DND-41 (cell line): ENCODE results near the gene DIS3L2.
"Not testable (repeated sequence)": the region's sequence is repeated elsewhere in the genome, so short reads cannot be mapped to it uniquely, and the experiment has no call there.

ENCODE experiments used
- ATAC-seq: fragments of 200-7000 bp; cut with Tn5 transposase; 3 replicates; pipeline ENCODE4 v1.9.1; 2021; ENCODE audit warnings: low read depth; ENCODE audit not compliant: insufficient read depth
- DNase-seq: peaks from one replicate; pipeline ENCODE4 v3.0.0-alpha.2; 2020
- H2AFZ ChIP-seq: 2 replicates; pipeline ENCODE4 v1.6.0; 2012; ENCODE audit warnings: low read depth, low read length
- H3K27ac ChIP-seq: 2 replicates; pipeline ENCODE4 v1.5.1; 2012; ENCODE audit warnings: low read length, inconsistent platforms
- H3K27me3 ChIP-seq: fragments of 200-600 bp; sonication (generic); 2 replicates; pipeline ENCODE4 v1.6.0; 2012; ENCODE audit warnings: low read length, mild to moderate bottlenecking, inconsistent platforms; ENCODE audit not compliant: insufficient read depth, poor library complexity
- H3K36me3 ChIP-seq: 2 replicates; pipeline ENCODE4 v1.5.1; 2012; ENCODE audit warnings: low read length, inconsistent platforms; ENCODE audit not compliant: insufficient read depth
- H3K4me1 ChIP-seq: 2 replicates; pipeline ENCODE4 v1.5.1; 2012; ENCODE audit warnings: mild to moderate bottlenecking, low read length; ENCODE audit not compliant: insufficient read depth
- H3K4me2 ChIP-seq: 2 replicates; pipeline ENCODE4 v1.6.0; 2012; ENCODE audit warnings: mild to moderate bottlenecking, moderate library complexity, low read length, inconsistent platforms; ENCODE audit not compliant: insufficient read depth
- H3K4me3 ChIP-seq, 2 experiments: fragments of 200-600 bp in 1 of 2; shearing (Covaris generic) in 1 of 2; 2 replicates each; pipeline ENCODE4 v1.5.1; 2012 to 2016; ENCODE audit warnings: inconsistent platforms in 2 of 2, low read length in 2 of 2, mild to moderate bottlenecking in 2 of 2, low read depth in 1 of 2, moderate library complexity in 1 of 2
- H3K79me2 ChIP-seq: 2 replicates; pipeline ENCODE4 v1.6.0; 2012; ENCODE audit warnings: low read length, inconsistent platforms; ENCODE audit not compliant: insufficient read depth
- H3K9ac ChIP-seq: 2 replicates; pipeline ENCODE4 v1.6.0; 2012; ENCODE audit warnings: low read depth, mild to moderate bottlenecking, inconsistent platforms, low read length, moderate library complexity
- H3K9me3 ChIP-seq: 2 replicates; pipeline ENCODE4 v1.5.1; 2012; ENCODE audit warnings: low read length, moderate library complexity, mild to moderate bottlenecking, inconsistent platforms; ENCODE audit not compliant: insufficient read depth, severe bottlenecking
- H4K20me1 ChIP-seq: 2 replicates; pipeline ENCODE4 v1.6.0; 2012; ENCODE audit warnings: low read length; ENCODE audit not compliant: insufficient read depth
- EZH2 ChIP-seq: IDR thresholded peaks from 3 replicates; pipeline ENCODE4 v1.6.1; 2012; ENCODE audit warnings: borderline replicate concordance, low read depth, mild to moderate bottlenecking, moderate library complexity, low read length, inconsistent platforms; ENCODE audit not compliant: severe bottlenecking
- TF ChIP-seq, protein P1 (sequence below): IDR thresholded peaks from 2 replicates; pipeline ENCODE4 v1.5.1; 2012; ENCODE audit warnings: borderline replicate concordance, low read length, moderate library complexity, mild to moderate bottlenecking; ENCODE audit not compliant: poor library complexity, severe bottlenecking; ENCODE audit errors: extremely low read depth

Gene DIS3L2

GRCh38 chr2:232336981-232337720 is 375.6 kb downstream of the DIS3L2 start:
- Histone ChIP-seq H3K79me2 (no peaks in the 10 kb centered on the region), H3K27ac (no peak overlapping the region), H4K20me1 (no peaks in the 10 kb centered on the region; the same call in 1 of the 2 replicates), H3K36me3 (0 out of 2 replicates have a peak, but pooled peaks cover 4% of the 10 kb centered on the region), H3K4me3 (no peak overlapping the region), H3K4me1 (no peaks in the 10 kb centered on the region), H3K9ac (no peak overlapping the region), H3K27me3 (no peaks in the 10 kb centered on the region), H3K9me3 (no peaks in the 10 kb centered on the region), H3K4me2 (no peak overlapping the region), H2AFZ (no peak overlapping the region)
- ATAC-seq (no peak), DNase-seq (no peak)
- no peak for TF ChIP-seq EZH2
- TF ChIP-seq, protein P1, sequence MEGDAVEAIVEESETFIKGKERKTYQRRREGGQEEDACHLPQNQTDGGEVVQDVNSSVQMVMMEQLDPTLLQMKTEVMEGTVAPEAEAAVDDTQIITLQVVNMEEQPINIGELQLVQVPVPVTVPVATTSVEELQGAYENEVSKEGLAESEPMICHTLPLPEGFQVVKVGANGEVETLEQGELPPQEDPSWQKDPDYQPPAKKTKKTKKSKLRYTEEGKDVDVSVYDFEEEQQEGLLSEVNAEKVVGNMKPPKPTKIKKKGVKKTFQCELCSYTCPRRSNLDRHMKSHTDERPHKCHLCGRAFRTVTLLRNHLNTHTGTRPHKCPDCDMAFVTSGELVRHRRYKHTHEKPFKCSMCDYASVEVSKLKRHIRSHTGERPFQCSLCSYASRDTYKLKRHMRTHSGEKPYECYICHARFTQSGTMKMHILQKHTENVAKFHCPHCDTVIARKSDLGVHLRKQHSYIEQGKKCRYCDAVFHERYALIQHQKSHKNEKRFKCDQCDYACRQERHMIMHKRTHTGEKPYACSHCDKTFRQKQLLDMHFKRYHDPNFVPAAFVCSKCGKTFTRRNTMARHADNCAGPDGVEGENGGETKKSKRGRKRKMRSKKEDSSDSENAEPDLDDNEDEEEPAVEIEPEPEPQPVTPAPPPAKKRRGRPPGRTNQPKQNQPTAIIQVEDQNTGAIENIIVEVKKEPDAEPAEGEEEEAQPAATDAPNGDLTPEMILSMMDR = no peak

GRCh38 chr2:232338094-232338758 is 376.7 kb downstream of the DIS3L2 start:
- not testable (repeated sequence) for DNase-seq, H3K4me1 ChIP-seq, H3K4me2 ChIP-seq, H2AFZ ChIP-seq, H3K4me3 ChIP-seq, H3K27ac ChIP-seq, H3K9ac ChIP-seq, H3K9me3 ChIP-seq, H4K20me1 ChIP-seq, ATAC-seq, H3K36me3 ChIP-seq, H3K27me3 ChIP-seq, H3K79me2 ChIP-seq

DNA sequence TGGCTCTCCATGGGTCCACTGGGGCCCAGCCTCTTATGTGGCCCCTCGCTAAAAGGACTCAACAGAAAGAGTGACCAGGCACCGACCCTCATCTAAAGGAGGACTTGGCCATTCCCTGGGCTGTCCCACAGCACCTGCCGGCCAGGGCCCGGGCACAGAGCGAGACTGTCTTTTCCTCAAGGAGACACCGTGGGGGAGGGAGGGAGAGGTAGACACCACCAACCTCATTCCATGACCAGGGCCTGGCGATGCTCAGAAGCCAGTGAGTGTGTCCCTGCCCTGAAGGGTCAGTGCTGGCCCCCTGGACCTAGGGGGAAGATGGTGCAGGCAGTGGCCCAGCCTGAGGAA is 377.2 kb downstream of the DIS3L2 start:
- Histone ChIP-seq H3K27me3 (no peaks in the 10 kb centered on the region), H2AFZ (no peak overlapping the region), H3K4me1 (no peaks in the 10 kb centered on the region), H3K9ac (no peak overlapping the region), H4K20me1 (no peaks in the 10 kb centered on the region; the same call in none of the 2 replicates), H3K27ac (no peak overlapping the region), H3K4me3 (no peak overlapping the region), H3K79me2 (no peaks in the 10 kb centered on the region), H3K9me3 (no peaks in the 10 kb centered on the region), H3K4me2 (no peak overlapping the region), H3K36me3 (0 out of 2 replicates have a peak, but pooled peaks cover 4% of the 10 kb centered on the region)
- no peak for DNase-seq
- no peak for TF ChIP-seq EZH2
- TF ChIP-seq, protein P1 = no peak
- ATAC-seq = no peak
